ENCODE measurements around the gene LINC00305.

Gene LINC00305

DNA sequence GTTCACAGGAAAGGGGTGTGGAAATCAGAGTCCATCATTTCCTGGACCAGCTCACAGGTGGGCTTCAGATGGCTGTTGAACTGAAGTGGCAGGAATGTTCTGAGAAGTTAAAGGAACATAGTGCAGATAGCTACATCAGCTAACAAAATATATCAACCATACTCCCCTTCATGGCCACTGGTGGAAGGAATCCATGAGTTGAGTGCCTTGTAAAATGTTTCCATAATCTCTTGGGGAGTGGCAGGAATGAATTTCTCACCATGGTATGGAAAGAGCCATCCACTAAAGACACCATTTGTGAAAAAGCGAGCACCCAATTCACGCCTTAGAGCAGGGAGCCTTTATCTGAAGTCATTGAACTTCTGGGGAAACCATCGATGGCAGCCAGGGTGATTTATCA is at the start of gene LINC00305:
LINC00305 (minus strand) TSS at position 101 of the 400 bp plus-strand sequence.
- intact Hi-C loops (cut with DNase I), result no loop called here
- DNase-seq, result no peak

DNA sequence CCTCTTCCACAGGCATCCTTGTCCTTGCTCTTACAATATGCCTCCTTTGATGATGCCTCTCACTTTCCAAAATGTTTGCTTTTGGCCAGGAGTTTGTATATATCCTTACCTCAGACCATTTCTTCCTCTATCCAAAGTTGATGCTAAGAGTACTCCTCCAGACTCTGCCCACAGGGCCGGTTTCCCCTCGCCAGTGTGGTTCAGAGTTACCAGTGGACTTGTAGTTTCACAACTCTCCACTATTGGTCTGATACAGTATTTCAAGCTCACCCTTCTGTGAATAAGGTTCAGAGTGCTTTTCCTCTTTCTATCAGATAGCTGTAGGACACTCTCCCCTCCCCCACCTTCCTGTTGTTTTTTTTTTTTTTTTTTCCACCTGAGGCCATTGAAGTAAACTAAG is 42.2 kb upstream of the LINC00305 start:
- intact Hi-C loops (cut with DNase I), result no loop called here
- DNase-seq, result peak in 1 of 10 donors; percentile 67

DNA sequence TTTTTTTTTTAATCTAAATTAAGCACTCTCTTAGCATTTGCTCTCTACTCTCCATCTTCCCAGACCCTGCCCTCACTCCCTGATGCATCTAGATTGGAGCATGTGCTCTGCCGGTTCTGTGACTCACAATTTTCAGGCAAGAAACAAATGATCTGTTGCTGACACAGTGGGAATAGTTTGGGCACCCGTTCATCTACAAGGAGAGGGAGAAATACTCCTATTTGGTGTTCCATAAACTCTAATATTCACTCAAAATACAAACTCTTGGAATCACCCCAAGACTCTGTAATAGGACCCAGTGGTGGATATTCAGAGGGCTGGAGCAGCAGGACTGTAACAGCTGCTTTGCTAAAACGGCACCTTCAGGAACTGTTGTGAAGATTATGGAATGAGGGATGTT is 37.1 kb upstream of the LINC00305 start:
- no peak for DNase-seq

DNA sequence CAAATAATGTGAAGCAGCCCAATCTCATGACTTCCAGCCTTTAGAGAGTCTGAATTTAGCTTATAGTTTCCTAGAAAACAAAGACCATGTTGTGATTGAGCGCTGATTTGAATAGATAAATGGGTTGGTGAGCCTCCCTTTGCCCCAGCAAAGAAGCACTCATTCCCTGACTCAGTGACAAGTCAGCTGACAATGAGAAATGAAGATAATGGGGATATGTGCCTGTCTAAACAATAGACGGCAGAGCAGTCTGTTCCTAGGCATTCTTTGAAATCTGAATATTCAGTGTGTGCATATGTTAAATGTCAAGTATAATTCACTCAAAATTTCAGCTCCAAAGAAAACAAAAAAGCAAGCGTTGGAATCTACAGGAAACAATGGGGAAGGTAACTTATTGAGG is 34.8 kb upstream of the LINC00305 start:
- intact Hi-C loops (cut with DNase I), result no loop called here
- DNase-seq, result no peak

More for the DNA sequence above, 37.1 kb upstream of the LINC00305 start:
- intact Hi-C loops (cut with DNase I), result no loop called here

DNA sequence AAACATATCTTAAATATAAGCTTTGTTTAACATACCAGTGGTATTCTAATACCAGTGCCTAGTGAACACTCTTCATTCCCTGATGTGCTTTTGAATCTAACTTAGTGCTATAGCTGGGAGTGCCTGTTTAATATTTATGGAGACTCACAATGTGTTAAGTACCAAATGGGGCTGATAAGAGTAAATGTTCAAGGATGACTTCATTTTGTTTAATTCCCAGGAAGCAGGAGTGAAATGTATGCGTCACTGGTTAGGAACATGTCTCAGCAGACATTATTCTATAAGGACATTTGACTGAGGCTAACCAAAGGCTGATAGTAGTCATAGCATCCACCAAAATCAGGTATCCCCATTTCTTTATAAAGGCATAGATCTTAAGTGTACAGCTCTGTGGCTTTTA is 31.7 kb upstream of the LINC00305 start:
- no peak for DNase-seq
- intact Hi-C loops (cut with DNase I), result no loop called here

DNA sequence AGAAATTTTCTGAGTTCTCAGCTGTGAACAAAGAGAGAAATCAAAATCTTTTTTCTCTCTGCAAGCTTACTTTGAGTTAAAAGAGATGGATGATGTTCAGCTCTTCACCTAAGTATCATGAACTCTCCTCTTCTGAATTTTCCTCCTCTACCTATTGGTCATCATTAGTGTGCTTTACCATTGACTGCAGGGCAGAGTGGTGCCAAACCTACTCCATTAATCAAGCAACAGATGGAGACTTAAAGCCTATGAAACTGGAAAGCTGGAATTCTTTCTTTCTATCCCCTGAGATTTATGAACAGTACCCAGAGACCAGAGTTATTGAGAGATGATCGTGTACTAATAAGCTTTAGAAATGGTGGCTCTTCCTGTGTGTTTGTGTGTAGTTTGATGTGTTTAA is 31.3 kb upstream of the LINC00305 start:
- intact Hi-C loops (cut with DNase I), result no loop called here
- DNase-seq, result no peak

DNA sequence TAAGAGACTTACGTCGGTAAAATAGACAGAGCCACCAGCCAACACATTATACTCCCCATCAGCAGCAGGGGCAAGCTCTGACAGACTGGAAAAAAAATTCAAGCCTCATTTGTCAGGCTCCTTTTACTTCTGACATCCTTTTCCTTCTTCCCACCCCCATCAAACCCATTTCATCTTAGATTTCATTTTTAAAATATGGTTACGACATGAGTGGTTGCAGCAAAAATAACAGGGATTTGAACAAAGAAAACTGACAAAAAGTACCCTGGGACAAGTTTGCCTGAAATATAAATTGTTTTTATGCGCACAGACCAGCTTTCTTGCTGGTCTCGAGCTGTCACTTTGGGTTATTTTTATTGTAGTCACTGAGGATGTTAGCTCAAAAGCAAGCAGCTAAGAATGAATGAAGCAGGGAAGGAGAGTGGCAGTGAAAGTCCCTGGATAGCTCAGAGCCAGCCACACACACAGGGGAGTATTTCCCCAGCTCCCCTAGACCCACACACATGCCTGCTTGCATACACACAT is 30.7 kb upstream of the LINC00305 start:
- intact Hi-C loops (cut with DNase I), result no loop called here
- DNase-seq, result no peak

DNA sequence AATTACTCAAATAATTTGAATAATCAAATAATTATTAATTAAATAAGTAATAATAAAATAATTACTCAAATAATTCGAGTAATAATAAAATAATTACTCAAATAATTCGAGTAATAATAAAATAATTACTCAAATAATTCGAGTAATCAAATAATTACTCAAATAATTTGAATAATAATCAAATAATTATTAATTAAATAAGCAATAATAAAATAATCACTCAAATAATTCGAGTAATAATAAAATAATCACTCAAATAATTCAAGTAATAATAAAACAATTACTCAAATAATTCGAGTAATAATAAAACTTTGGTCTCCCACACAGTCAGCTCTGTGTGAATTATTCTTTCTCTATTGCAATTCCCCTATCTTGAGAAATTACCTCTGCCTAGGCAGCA is 30.0 kb upstream of the LINC00305 start:
- intact Hi-C loops (cut with DNase I), result no loop called here
- DNase-seq, result no peak

DNA sequence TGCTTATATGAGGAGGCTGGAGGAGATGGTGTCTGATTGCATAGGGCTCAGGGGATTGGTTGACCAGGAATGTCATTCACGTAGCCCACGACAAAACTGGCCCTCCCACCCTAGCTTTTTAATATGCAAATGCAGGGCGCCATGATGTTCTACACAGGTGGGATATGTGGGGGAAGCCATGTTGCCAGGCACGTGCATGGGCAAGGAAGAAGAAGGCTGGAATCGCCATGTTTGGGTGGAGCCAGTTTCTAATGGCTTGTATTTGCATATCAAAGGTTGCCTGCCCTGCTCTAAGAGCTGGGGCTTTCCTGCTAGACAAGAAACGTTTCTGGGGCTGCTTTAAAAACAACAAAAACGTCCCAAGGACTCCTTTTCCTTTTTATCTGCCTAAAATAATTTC is 26.5 kb upstream of the LINC00305 start:
- intact Hi-C loops (cut with DNase I), result no loop called here

DNA sequence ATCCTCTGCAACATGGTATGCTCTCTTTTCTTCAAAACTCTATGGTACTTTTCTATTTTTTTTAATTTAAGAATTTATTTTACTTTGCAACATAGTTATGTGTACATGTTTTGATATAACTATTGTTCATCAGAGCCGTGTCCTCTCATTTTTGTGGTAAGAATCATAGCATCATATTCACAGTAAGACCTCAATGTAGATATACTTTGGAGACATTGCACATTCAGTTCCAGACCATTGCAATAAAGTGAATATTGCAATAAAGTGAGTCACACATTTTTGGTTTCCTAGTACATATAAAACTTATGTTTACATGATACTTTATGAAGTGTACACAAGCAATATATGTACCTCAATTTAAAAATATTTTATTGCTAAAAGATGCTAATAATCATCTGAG is 22.7 kb upstream of the LINC00305 start:
- no peak for DNase-seq
- intact Hi-C loops (cut with DNase I), result no loop called here

More for the DNA sequence above, 26.5 kb upstream of the LINC00305 start:
- DNase-seq, result no peak

DNA sequence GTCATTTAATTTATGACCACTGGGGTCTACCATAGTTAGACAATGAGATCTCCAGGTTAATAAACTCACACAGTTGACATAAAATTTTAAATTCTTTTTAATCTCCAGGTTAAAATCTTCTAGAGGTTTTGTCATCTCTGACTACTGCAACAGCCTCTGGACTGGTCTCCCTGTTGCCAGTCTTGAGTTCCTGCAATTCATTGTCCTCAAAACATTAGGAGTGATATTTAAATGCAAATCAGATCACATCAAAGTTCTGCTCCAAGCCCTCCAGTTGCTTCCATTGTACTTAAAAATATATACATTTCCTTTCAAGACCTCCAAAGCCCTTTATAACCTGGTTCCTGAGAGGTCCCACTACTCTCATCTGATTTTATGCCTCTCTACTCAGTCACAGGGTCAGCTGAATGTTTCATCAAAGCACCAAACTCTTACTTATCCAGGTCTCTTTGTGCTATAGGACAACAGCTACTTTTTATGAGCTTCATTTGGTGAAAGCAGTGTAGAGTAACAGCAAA is 18.6 kb upstream of the LINC00305 start:
- intact Hi-C loops (cut with DNase I), result no loop called here
- no peak for DNase-seq

DNA sequence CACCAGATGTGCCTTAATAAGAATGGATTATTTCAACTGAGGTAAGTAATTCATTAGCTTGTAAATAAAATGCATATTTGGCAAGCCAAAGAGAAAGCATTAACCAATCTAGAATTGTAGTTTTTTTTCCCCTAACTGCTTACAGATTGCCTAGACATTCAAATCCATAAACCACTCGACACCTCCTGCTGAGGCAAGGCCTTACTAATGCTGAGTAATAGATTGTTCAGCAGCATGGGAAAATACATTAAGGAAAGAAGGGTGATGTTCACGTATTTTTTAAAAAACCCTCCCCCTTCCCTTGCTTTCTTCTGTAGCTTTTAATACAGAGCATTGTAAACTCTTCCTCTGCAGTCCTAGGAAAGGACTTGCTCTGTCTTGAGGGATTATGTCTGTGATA is 17.0 kb upstream of the LINC00305 start:
- DNase-seq, result no peak
- intact Hi-C loops (cut with DNase I), result no loop called here

DNA sequence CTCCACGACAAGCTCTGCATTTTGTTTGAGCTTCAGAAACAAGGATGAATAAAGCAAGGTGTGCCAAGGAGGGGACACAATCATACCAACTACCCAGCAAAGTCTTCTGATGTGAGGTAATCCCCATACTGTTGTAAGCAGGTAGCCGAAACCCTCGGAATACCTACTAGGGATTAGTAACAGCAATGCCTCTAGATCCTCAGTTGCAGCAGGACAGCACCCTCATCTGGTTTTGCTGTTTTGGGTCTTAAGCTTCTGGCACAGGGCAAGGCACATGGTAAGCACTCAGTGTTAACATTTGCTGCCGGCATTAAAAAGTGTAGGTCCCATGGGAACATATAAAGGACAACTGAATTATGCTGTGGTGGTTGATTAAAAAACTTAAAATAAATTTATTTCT is 16.0 kb upstream of the LINC00305 start:
- intact Hi-C loops (cut with DNase I), result no loop called here
- DNase-seq, result no peak

DNA sequence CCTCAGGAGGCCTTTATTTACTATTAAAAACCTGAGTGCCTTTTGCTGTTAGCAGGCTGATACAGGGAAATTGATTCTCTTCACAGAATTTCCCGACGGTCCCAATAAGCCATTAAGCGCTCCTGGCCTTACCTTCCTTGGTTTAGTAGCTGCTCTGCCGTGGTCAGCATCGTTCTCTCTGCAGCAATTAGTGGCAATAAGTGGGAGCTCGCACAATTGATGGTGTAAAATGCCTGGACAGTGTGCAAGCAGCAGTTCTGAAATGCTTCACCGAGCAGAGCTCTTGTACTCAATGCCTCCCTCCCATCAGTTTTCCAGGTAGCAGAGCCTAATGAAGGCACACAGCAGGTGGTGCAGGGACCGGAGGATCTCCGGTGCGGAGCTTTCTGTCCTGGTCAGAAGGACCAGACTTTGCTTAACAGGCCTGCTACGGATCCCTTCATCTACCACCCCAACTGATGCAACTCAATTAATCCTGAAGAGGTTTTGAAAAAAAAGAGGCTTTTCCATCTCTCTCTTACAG is 1.1 kb upstream of the LINC00305 start:
- no peak for DNase-seq
- intact Hi-C loops (cut with DNase I), result no loop called here

DNA sequence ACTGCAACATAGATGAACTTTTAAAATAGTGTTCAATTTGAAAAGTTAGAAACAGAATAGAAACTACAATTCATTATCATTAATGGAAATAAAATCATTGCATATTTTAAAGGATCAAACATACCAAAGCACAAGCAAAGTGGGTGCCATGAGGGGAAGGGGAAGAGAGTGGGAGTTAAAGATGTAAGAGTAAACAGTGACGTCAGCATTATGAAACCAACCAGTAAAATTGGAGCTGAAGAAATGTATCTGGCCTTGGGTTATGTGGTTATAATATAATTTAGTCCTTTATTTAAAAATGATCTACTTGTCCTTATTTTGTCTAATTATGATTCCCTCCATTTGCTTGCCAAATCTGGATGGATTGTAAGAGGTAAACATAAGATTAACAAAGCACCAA is 6.0 kb downstream of the LINC00305 start:
- no peak for DNase-seq

DNA sequence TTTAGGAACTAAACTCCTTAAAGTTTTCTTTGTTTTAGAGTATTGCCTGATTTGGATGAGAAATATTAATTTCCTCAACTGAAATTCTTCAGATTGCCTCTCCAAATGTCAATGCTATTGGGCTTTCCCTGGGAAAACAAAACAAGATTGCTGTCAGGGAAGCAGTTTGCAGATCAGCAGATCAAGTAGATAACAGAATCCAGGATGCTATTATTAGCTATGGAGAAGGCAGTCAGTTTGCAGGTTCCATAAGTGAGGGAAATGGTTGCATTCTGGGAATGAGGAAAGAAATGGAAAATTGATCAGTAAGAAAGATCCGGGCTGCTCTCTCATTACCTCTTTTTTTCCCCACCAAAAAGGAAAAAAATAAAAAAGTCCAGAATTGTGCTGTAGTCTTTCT is 11.0 kb downstream of the LINC00305 start:
- no peak for DNase-seq
- intact Hi-C loops (cut with DNase I), result no loop called here

More for the DNA sequence above, 6.0 kb downstream of the LINC00305 start:
- intact Hi-C loops (cut with DNase I), result no loop called here

DNA sequence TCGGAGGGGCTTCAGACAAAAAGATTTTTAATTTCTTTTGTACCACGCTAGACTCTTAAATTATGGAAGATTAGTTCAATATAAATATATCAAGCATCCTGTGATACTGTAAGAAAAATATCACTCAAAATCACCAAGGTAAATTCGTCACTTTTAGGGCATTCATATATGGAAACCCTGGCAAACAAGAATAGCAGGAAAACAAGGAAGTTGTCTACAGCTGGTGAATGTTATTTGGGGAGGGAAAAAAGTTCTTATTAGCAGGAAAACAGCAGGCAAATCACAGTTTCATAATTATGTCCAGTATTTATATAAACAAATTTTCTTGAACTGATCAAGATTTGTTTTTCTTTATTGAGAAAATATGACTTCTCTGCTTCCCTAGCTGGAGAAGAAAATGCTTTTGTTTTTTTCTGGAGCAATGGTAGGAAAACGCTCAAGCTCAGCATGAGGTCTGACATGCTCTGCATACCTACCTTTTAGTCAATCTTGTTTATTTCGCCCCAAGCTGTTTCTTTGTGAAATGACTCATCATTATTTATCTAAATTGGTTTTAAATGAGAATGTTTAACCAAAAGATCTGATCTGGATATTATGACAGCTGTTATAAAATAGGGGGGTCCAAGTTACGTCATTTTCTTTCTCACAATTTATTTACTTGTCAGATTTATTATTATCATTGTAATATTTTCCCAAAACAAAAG is 14.7 kb downstream of the LINC00305 start:
- no peak for DNase-seq
- intact Hi-C loops (cut with DNase I), result no loop called here

DNA sequence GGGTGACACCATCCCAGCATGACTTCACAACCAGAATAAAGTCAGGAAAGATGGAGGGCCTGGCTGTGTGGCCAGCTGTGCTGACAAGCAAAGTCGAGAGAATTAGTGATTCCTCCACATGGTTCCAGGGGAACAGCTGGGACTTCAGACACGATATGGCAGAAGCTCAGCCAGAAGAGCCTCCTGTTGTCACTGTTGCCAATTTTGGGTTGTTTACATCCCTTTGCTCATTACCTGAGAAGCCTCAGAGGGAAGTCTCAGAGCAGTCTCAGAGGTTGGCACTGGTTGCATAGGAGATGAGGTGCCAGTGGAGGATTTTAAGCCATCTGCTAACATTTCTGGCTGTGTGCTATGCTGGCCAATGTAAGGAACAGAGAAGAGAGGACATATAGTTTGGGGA is 16.0 kb downstream of the LINC00305 start:
- no peak for DNase-seq

DNA sequence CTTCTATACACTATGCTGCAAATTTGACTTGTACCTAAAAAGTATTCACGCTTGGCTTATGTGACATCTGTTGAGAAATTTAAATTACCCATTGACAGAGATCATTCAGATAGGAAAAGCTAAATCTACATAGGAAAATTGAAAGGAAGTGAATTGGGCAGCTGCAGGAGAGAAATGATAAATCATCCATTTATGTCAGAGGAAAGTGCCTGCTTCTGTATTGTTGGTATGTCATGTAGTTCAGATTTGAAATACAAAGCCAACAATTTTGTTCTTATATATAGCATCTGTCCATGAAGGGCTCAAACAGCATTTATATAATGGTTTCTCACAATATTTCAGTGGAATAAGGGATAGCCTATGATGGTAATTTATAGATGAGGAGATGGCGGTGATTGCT is 17.6 kb downstream of the LINC00305 start:
- intact Hi-C loops (cut with DNase I), result no loop called here
- DNase-seq, result no peak

More for the DNA sequence above, 16.0 kb downstream of the LINC00305 start:
- intact Hi-C loops (cut with DNase I), result no loop called here

DNA sequence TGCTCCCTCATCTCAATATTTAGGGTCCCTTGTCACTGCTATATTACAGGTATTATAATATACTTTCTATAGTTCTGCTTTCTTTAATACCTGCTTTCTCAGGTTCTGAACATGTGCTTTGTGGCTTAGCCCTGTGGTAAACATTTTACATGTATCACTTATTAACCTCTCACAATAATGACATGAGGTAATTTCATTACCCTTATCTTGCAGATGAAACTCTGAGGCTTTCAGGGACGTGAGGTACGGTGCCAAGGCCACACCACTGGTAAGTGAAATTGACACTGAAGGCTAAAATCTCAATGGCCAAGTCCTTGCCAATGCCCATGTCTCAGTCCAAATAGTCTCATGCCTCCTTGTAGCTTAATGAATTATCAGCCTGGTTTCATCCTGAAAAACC is 21.7 kb downstream of the LINC00305 start:
- DNase-seq, result no peak
- intact Hi-C loops (cut with DNase I), result no loop called here

DNA sequence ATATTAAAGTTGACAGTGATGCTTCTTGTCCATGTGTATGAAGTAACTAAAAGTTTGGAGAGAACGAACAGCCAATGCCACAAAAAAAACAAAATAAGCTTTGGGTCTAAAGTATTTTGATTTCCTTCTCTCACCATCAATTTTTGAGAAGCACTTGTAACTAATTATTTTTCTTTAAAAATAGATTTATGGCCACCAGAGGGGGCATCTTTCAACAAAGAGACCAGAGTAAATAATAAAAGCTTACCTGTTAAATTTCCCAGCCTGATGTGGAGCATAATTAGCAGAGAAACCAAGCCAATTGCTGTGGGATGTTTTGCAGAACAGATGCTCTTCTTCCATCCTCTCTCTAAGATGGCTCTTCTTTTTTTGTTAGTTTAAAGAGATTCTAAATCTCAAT is 29.0 kb downstream of the LINC00305 start:
- intact Hi-C loops (cut with DNase I), result no loop called here
- DNase-seq, result no peak

DNA sequence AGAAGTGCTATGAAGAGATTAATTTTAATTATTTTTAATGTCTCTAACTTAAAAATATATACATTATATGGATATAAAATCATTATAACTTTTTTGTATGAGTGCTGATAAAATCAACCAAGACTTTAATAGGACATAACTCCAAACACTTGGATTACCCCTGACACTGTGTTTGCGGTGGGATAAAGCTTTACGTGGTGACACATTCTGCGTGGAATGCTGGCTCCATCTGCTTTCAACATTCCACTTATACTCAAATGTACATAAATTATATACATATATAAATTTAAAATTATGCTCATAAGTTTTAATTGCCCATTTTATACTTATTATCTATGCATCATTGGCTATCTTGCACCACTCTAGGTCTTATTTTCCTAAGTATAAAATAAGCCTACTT is 30.5 kb downstream of the LINC00305 start:
- intact Hi-C loops (cut with DNase I), result no loop called here
- DNase-seq, result no peak
